Measurements from ENCODE around the gene MEX3C. TPM values are rescaled to one million over a fixed set of nuclear protein-coding genes. Genes with fewer than 3 reads are reported as not detected.

The MEX3C gene
- total RNA-seq, 2 donors from 2014 or later, result 15.9 to 16.2 TPM

DNA sequence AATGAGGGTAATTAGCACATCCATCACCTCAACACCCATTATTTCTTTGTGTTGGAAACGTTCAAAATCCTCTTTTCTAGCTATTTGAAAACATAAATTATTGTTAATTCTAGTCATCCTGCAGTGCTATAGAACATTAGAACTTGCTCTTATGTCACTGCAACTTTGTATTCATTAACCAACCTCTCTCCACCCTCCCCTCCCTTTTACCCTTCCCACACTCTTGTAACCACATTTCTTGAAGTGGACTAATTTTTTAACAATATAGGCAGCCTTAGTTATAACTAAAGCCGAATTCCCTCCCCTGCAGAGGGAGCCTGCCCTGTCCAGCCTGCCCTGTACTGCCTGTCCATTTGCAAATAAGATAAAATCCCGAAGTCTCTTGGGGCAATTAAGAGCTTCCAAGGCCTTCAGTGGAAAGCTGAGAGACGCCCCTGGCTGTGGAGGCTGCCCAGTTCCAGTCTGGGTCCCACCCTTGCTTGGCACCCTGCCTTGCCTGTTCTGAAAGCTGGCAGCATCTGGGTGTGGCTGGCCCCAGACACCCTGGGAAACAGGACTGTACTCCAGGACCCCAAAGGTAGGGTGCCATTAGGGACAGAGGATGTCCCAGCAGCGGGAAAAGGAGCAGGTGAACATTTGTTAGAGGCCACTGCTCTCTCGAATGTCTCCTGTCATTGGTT lies 65.1 kb downstream of the MEX3C start:
- Histone ChIP-seq H3K9me3 (no peaks in the 10 kb centered on the region), H3K27ac (no peak overlapping the region), H3K4me3 (no peak overlapping the region), H3K27me3 (no peaks in the 10 kb centered on the region), H3K4me1 (no peaks in the 10 kb centered on the region), H3K36me3 (no peaks in the 10 kb centered on the region)
- DNase-seq (ENCODE audit: low spot score), result no peak
- TF ChIP-seq, protein P1, sequence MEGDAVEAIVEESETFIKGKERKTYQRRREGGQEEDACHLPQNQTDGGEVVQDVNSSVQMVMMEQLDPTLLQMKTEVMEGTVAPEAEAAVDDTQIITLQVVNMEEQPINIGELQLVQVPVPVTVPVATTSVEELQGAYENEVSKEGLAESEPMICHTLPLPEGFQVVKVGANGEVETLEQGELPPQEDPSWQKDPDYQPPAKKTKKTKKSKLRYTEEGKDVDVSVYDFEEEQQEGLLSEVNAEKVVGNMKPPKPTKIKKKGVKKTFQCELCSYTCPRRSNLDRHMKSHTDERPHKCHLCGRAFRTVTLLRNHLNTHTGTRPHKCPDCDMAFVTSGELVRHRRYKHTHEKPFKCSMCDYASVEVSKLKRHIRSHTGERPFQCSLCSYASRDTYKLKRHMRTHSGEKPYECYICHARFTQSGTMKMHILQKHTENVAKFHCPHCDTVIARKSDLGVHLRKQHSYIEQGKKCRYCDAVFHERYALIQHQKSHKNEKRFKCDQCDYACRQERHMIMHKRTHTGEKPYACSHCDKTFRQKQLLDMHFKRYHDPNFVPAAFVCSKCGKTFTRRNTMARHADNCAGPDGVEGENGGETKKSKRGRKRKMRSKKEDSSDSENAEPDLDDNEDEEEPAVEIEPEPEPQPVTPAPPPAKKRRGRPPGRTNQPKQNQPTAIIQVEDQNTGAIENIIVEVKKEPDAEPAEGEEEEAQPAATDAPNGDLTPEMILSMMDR (IDR thresholded peaks at IDR 0.05), result no peak

DNA sequence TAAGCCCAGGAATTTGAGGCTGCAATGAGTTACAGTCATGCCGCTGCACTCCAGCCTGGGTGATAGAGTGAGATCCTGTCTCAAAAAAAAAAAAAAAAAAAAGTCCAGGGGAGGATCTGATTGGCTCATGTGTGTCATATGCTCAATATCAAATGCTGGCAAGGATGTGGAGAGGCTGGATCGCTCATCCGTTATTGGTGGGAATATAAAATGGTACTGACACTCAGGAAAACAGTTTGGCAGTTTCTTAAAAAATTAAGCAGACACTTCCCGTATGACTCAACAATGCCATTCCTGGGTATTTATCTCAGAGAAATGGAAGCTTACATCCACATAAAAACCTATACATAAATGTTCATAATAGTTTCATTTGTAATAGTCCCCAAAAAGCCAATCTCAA lies 68.9 kb downstream of the MEX3C start:
- no peaks in the 10 kb centered on the region for H3K27me3 ChIP-seq
- no peak overlapping the region for H3K4me3 ChIP-seq
- TF ChIP-seq, protein P1 (IDR thresholded peaks at IDR 0.05), result no peak
- no peaks in the 10 kb centered on the region for H3K4me1 ChIP-seq
- H3K36me3 ChIP-seq, result no peaks in the 10 kb centered on the region
- H3K9me3 ChIP-seq, result no peaks in the 10 kb centered on the region
- H3K27ac ChIP-seq, result no peak overlapping the region
- peak; percentile 21 for DNase-seq (ENCODE audit: low spot score)

DNA sequence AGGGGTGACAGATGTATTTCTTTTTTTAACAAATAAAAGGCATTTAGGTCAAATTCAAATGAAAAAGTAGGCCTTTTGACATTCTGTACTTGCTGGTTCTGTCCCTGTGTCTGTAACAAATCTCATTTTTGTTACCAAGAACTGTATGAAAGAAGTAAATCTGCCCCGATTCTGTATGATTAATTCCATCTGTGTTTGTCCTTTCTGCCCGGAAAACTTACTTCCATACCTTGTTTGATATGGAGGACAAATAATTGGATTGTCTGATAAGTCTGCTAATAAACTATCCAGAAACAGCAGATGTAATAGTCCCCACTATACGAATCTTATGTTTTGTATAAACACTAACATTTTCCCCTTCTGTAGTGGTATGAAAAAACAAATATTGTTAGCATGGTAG lies 69.8 kb downstream of the MEX3C start:
- H3K27ac ChIP-seq, result no peak overlapping the region
- no peaks in the 10 kb centered on the region for H3K27me3 ChIP-seq
- H3K4me1 ChIP-seq, result no peaks in the 10 kb centered on the region
- TF ChIP-seq, protein P1 (IDR thresholded peaks at IDR 0.05), result no peak
- no peaks in the 10 kb centered on the region for H3K9me3 ChIP-seq
- no peak for DNase-seq (ENCODE audit: low spot score)
- no peaks in the 10 kb centered on the region for H3K36me3 ChIP-seq
- no peak overlapping the region for H3K4me3 ChIP-seq

DNA sequence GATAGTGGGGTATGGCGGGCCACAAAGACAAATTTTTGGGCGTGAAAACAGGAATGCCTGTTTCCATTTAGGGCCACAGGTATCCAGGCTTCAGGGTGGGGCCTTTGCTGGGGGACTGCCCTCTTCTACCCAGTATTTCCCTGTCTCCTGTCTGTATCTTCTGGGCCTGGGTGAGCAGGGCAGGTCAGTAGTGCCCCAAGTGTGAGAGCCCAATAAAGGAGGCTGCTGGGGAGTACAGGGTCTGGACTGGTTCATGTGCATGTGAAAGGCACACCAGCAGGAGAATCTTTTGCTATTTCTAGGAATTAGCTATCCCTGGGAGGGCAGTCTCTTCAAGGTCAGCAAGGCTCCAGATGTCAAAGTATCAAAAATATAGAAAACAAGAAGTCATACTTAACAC lies 71.5 kb downstream of the MEX3C start:
- Histone ChIP-seq H3K4me3 (no peak overlapping the region), H3K4me1 (no peaks in the 10 kb centered on the region), H3K9me3 (no peaks in the 10 kb centered on the region), H3K27me3 (no peaks in the 10 kb centered on the region), H3K36me3 (no peaks in the 10 kb centered on the region), H3K27ac (no peak overlapping the region)
- TF ChIP-seq, protein P1 (IDR thresholded peaks at IDR 0.05), result no peak
- no peak for DNase-seq (ENCODE audit: low spot score)

Other genes with a start within 250 kb of the MEX3C start
- 1 to 10 TPM; 2.6 to 2.9 TPM for gene ELAC1, start 229.6 kb downstream of the MEX3C start, total RNA-seq
- 100 to 1,000 TPM in 1 of 2 donors, 10 to 100 TPM in 1; 57.5 to 102 TPM for gene SMAD4, start 167.5 kb downstream of the MEX3C start, total RNA-seq

All from right atrium auricular region (tissue), 2 donors.